Neural cell (in vitro differentiated cells): ENCODE measurements around the gene C10orf90. TPM values are rescaled to one million over a fixed set of nuclear protein-coding genes. Genes with fewer than 3 reads are reported as not detected.

ENCODE experiments used
- H2AFZ ChIP-seq: fragments of 200-600, 300-800 bp; sonication (generic), shearing (Covaris generic); 2 replicates; pipeline ENCODE4 v1.6.0; 2014; ENCODE audit warnings: low read depth, mild to moderate bottlenecking, antibody characterized with exemption, low read length, moderate library complexity
- H3F3A ChIP-seq: fragments of 200-600 bp; shearing (Covaris generic); 2 replicates; pipeline ENCODE4 v1.6.1; 2016; ENCODE audit warnings: mild to moderate bottlenecking, moderate library complexity, mixed read lengths, antibody characterized with exemption, low read length; ENCODE audit not compliant: insufficient read depth, poor library complexity, severe bottlenecking
- H3K27ac ChIP-seq: fragments of 200-600, 300-800 bp; sonication (generic), shearing (Covaris generic); 2 replicates; pipeline ENCODE4 v1.5.1; 2014; ENCODE audit warnings: mild to moderate bottlenecking, low read length, moderate library complexity
- H3K27me3 ChIP-seq: fragments of 300-800, 200-600 bp; sonication (generic), shearing (Covaris generic); 2 replicates; pipeline ENCODE4 v1.6.0; 2014; ENCODE audit warnings: mild to moderate bottlenecking, low read depth, low read length, moderate library complexity; ENCODE audit not compliant: insufficient read depth
- H3K36me3 ChIP-seq: fragments of 300-800, 200-600 bp; sonication (generic), shearing (Covaris generic); 2 replicates; pipeline ENCODE4 v1.5.1; 2014; ENCODE audit warnings: mild to moderate bottlenecking, antibody characterized with exemption, low read length, moderate library complexity; ENCODE audit not compliant: insufficient read depth
- H3K4me2 ChIP-seq: fragments of 300-800, 200-600 bp; sonication (generic), shearing (Covaris generic); 2 replicates; pipeline ENCODE4 v1.6.0; 2014; ENCODE audit warnings: mild to moderate bottlenecking, low read length
- H3K4me3 ChIP-seq: fragments of 300-800, 200-600 bp; sonication (generic), shearing (Covaris generic); 2 replicates; pipeline ENCODE4 v1.5.1; 2014; ENCODE audit warnings: mild to moderate bottlenecking, low read length, moderate library complexity
- H3K79me2 ChIP-seq: fragments of 200-600 bp; shearing (Covaris generic); replicated peaks from 2 replicates; pipeline ENCODE4 v1.6.0; 2014; ENCODE audit warnings: mild to moderate bottlenecking, low read length, moderate library complexity; ENCODE audit not compliant: insufficient read depth
- H3K9ac ChIP-seq: fragments of 300-800, 200-600 bp; sonication (generic), shearing (Covaris generic); 2 replicates; pipeline ENCODE4 v1.6.1; 2016; ENCODE audit warnings: mild to moderate bottlenecking, low read length, mixed read lengths
- H3K9me2 ChIP-seq: fragments of 200-600 bp; shearing (Covaris generic); 2 replicates; pipeline ENCODE4 v1.6.1; 2016; ENCODE audit warnings: mild to moderate bottlenecking, low read length, mixed read lengths; ENCODE audit not compliant: insufficient read depth
- H3K9me3 ChIP-seq: fragments of 200-600, 300-800 bp; sonication (generic), shearing (Covaris generic); 2 replicates; pipeline ENCODE4 v1.6.1; 2016; ENCODE audit warnings: mild to moderate bottlenecking, mixed run types, low read length, moderate library complexity, mixed read lengths
- H4K20me1 ChIP-seq: fragments of 200-600 bp; shearing (Covaris generic); 2 replicates; pipeline ENCODE4 v1.6.1; 2016; ENCODE audit warnings: mild to moderate bottlenecking, mixed run types; ENCODE audit not compliant: insufficient read depth
- EP300 ChIP-seq: fragments of 450-650 bp; conservative IDR thresholded peaks from 2 replicates; pipeline ENCODE4 v1.6.1; 2014; ENCODE audit warnings: antibody characterized with exemption, mild to moderate bottlenecking, moderate library complexity; ENCODE audit not compliant: poor library complexity, severe bottlenecking
- EZH2 ChIP-seq: fragments of 200-600, 300-800 bp; shearing (Covaris generic), sonication (generic); IDR thresholded peaks from 2 replicates; pipeline ENCODE4 v1.6.1; 2014; ENCODE audit warnings: antibody characterized with exemption, low read length, borderline replicate concordance, mild to moderate bottlenecking; ENCODE audit not compliant: insufficient read depth, poor library complexity, severe bottlenecking
- MXI1 ChIP-seq: fragments of 450-650 bp; conservative IDR thresholded peaks from 2 replicates; pipeline ENCODE4 v1.6.1; 2014; ENCODE audit warnings: antibody characterized with exemption, mild to moderate bottlenecking; ENCODE audit not compliant: poor library complexity, severe bottlenecking
- POLR2AphosphoS5 ChIP-seq: IDR thresholded peaks from 2 replicates; pipeline ENCODE4 v1.6.1; 2012
- RAD21 ChIP-seq: fragments of 450-650 bp; conservative IDR thresholded peaks from 2 replicates; pipeline ENCODE4 v1.6.1; 2014; ENCODE audit warnings: antibody characterized with exemption, mild to moderate bottlenecking, moderate library complexity
- SMC3 ChIP-seq: fragments of 450-650 bp; conservative IDR thresholded peaks from 2 replicates; pipeline ENCODE4 v1.6.1; 2014; ENCODE audit warnings: antibody characterized with exemption, mild to moderate bottlenecking, moderate library complexity; ENCODE audit not compliant: poor library complexity
- TAF1 ChIP-seq: IDR thresholded peaks from 2 replicates; pipeline ENCODE4 v1.6.1; 2012; ENCODE audit warnings: low read depth
- polyA plus RNA-seq: library from polyadenylated mRNA; depleted of rRNA; stranded (reverse); fragments of >200 nt; gene quantifications from 2 replicates; pipeline ENCODE4 v1.2.3, GENCODE V29; 2014
- TF ChIP-seq, protein P1 (sequence below): fragments of 450-650 bp; IDR thresholded peaks from 2 replicates; pipeline ENCODE4 v1.5.1; 2014; ENCODE audit warnings: antibody characterized with exemption, mild to moderate bottlenecking, moderate library complexity; ENCODE audit not compliant: poor library complexity, severe bottlenecking
- TF ChIP-seq, protein P2 (sequence below): IDR thresholded peaks from 2 replicates; pipeline ENCODE4 v1.6.1; 2012; ENCODE audit warnings: borderline replicate concordance

C10orf90 gene
- polyA plus RNA-seq, 1 donor from 2014 or later = not detected

DNA sequence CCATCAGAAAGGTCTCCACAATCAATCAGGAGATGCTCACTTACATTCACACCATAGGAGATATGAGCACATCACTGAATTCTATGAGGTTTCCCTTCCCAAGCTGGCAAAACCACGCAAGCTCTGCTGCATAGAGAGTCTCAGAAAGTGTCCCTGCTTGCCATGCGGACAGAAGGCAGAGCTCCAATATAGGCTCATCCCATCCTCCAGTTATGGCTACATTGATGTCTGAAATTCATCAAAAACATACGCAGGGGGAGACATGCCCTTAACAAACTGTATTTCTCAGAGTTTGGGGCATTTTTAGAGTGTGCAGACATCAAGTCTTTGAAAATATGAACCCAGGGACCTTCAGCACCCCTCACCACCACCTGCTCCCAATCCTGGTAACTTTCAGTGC lies 2.9 kb downstream of the C10orf90 start:
- Histone ChIP-seq H2AFZ (no peak overlapping the region), H3K9me2 (no peaks in the 10 kb centered on the region), H3K9ac (no peak overlapping the region), H3K4me3 (no peak overlapping the region), H3K36me3 (no peaks in the 10 kb centered on the region), H3K4me2 (no peak overlapping the region), H3K27ac (no peak overlapping the region), H3F3A (no peaks in the 10 kb centered on the region), H3K27me3 (no peaks in the 10 kb centered on the region), H3K9me3 (no peaks in the 10 kb centered on the region), H4K20me1 (no peaks in the 10 kb centered on the region), H3K79me2 (no peaks in the 10 kb centered on the region)
- TF ChIP-seq MXI1 (no peak), RAD21 (no peak), TAF1 (no peak), EZH2 (no peak)
- TF ChIP-seq, protein P1, sequence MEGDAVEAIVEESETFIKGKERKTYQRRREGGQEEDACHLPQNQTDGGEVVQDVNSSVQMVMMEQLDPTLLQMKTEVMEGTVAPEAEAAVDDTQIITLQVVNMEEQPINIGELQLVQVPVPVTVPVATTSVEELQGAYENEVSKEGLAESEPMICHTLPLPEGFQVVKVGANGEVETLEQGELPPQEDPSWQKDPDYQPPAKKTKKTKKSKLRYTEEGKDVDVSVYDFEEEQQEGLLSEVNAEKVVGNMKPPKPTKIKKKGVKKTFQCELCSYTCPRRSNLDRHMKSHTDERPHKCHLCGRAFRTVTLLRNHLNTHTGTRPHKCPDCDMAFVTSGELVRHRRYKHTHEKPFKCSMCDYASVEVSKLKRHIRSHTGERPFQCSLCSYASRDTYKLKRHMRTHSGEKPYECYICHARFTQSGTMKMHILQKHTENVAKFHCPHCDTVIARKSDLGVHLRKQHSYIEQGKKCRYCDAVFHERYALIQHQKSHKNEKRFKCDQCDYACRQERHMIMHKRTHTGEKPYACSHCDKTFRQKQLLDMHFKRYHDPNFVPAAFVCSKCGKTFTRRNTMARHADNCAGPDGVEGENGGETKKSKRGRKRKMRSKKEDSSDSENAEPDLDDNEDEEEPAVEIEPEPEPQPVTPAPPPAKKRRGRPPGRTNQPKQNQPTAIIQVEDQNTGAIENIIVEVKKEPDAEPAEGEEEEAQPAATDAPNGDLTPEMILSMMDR = no peak

GRCh38 chr10:126665207-126665606 lies 5.3 kb downstream of the C10orf90 start:
- Histone ChIP-seq H3F3A (no peaks in the 10 kb centered on the region), H3K79me2 (no peaks in the 10 kb centered on the region), H2AFZ (no peak overlapping the region), H4K20me1 (no peaks in the 10 kb centered on the region), H3K36me3 (no peaks in the 10 kb centered on the region), H3K9me3 (no peaks in the 10 kb centered on the region), H3K27ac (no peak overlapping the region), H3K4me3 (no peak overlapping the region), H3K9me2 (no peaks in the 10 kb centered on the region), H3K4me2 (no peak overlapping the region), H3K9ac (no peak overlapping the region), H3K27me3 (no peaks in the 10 kb centered on the region)
- TF ChIP-seq, protein P2, sequence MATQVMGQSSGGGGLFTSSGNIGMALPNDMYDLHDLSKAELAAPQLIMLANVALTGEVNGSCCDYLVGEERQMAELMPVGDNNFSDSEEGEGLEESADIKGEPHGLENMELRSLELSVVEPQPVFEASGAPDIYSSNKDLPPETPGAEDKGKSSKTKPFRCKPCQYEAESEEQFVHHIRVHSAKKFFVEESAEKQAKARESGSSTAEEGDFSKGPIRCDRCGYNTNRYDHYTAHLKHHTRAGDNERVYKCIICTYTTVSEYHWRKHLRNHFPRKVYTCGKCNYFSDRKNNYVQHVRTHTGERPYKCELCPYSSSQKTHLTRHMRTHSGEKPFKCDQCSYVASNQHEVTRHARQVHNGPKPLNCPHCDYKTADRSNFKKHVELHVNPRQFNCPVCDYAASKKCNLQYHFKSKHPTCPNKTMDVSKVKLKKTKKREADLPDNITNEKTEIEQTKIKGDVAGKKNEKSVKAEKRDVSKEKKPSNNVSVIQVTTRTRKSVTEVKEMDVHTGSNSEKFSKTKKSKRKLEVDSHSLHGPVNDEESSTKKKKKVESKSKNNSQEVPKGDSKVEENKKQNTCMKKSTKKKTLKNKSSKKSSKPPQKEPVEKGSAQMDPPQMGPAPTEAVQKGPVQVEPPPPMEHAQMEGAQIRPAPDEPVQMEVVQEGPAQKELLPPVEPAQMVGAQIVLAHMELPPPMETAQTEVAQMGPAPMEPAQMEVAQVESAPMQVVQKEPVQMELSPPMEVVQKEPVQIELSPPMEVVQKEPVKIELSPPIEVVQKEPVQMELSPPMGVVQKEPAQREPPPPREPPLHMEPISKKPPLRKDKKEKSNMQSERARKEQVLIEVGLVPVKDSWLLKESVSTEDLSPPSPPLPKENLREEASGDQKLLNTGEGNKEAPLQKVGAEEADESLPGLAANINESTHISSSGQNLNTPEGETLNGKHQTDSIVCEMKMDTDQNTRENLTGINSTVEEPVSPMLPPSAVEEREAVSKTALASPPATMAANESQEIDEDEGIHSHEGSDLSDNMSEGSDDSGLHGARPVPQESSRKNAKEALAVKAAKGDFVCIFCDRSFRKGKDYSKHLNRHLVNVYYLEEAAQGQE = no peak
- no peak for TF ChIP-seq POLR2AphosphoS5
- TF ChIP-seq EZH2 = no peak
- no peak for TF ChIP-seq EP300
- no peak for TF ChIP-seq SMC3
- TF ChIP-seq RAD21 = no peak
- TF ChIP-seq, protein P1 = no peak
- no peak for TF ChIP-seq MXI1
- TF ChIP-seq TAF1 = no peak
